HG02870 (cell line): ENCODE measurements around the gene TSNAXIP1.
"Not testable (repeated sequence)": the region's sequence is repeated elsewhere in the genome, so short reads cannot be mapped to it uniquely, and the experiment has no call there.

Source experiments
- ATAC-seq: cut with Tn5 transposase; IDR thresholded peaks from one replicate; pipeline ENCODE4 v1.9.1; 2021; ENCODE audit warnings: mild to moderate bottlenecking, moderate library complexity; ENCODE audit not compliant: unreplicated experiment

Gene TSNAXIP1

DNA sequence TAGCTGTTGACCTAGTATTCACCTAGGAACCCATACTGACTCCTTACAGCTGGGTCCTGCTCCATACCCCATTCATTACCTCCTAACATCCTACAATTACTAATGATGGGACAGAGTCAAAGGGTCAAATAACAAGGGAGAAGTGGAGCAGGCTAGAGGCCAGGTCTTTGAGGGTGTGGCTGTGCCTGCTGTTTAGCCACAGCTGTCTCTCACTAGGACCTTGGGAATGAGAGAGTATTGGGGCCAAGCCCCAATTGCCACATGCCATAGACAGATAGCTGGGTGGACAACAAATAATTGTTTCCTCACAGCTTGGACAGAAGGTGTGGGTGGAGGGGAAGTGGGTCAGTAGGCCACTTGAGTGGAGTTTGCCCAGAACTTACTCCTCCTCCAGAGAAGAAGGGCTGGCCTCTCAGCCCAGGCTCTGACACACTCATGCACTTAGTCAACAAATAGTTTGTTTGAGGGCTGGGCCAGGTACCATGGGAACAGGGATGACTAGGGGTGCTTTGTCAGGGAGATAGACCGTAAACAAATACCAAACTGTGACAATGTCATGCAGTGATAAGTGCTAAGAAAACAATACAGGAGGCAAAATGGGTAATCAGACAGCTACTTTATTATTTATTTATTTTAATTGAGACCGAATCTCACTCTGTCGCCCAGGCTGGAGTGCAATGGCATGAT is 51.0 kb downstream of the TSNAXIP1 start:
- ATAC-seq = no peak

DNA sequence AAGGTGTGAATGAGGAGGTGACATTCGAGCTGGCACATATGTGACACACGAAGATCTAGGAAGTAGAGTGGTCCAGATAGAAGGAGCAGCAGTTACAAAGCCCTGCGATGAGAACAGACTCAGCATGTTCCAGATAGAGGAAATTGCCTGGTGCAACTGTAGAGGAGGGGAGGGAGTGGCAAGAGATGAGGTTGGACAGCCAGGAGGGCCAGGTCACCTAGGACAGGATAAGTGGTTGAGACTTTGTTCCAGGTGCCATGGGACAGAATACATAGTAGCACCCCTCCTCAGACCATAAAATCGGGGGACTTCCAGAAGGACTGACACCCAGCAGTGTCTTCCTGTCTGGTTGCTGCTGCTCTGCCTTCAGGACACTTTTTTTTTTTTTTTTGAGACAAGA is 51.8 kb downstream of the TSNAXIP1 start:
- no peak for ATAC-seq

DNA sequence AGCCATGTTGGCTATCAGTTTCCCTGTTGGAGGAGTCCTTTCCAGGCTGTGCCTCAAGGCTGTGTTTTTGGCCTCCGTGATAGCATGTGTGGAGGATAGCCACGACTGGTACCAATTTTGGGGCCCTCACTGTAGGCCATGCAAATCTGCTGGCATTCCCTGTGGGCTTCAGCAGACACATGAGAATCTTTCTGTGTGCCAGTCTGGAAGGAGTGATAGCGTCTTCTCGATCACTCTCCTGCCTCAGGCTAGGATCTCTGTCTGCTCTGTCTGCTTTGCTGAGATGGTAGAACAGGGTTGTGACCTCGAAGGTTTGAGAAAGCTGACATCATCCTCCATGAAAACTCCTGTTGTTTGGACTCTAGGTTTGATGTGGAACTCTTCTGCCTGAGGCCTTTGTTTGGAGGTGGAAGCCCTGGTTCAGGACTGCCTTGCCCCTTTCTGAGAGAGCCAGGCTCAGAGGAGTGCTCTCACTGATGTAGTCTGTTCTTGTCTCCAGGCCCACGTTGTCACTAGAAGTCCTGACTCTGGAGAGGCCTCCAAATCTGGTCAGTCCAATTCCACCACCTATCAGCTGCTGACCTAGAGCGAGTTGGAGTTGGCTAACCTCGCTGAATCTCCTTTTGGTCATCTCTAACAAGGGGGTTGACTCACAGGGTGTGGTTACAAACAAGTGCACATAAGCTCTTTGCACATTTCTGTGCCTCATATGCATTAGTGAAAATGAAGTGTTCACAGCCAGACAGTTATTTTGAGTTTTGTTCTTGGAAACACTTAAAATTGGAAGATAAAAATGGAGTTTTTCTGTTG is 54.1 kb downstream of the TSNAXIP1 start:
- ATAC-seq = no peak

DNA sequence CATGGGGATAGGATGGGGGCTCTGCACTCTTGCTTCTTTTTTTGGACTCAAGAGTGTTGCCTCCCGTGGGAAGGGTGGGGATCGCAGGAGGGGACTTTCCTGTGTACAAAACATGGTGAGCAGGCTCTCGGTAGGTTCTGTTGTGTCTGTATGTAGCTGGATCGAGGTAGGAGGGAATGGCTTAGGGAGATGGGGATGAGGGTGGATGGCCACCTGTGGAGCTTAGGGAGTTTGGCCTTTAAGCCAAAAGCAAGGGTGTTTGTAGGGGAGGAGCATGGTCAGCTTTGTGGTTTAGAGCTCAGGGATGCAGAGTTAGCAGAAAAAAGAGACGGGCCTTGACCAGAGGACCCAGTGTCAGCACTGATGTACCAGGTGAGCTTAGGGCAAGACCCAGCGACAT is 55.2 kb downstream of the TSNAXIP1 start:
- no peak for ATAC-seq

DNA sequence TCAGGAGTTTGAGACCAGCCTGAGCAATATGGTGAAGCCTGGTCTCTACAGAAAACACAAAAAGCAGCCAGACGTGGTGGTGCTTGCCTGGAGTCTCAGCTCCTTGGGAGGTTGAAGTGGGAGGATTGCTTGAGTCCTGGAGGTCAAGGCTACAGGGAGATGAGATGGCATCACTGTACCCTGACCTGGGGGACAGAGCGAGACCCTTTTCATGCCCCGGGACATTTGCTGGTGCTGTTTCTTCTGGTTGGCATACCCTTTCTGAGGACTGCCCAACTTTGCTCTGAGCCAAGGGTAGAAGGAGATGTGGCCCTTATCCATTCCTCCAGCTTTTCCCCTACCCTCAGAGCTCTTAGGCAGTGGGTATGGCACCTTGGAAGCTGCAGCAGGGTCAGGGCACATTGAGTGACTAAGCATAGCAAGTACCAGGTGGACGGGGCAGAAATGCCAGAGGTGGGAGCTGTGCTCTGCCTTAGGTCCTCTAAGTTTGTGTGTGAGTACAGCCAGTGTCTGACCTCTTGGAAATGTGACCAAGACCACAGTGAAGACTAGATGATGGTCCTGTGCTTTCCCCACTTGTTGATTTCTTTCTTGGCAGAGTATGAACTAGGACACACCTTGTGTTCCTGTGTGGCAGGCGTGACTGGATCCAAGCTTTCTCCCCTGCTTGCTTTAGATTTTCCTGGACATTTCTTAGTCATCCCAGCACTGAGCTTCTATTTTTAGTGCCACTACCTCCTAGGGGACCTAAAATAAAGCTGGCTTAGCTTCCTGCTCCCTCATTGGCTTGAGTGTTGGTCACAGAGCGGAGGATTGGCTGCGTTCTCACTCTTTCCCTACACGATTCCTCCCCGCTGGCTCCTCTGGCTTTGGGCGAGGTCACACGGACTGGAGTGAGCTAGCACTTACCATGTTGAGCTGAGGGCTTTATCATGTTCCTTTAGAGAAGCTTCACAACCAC is 56.2 kb downstream of the TSNAXIP1 start:
- ATAC-seq = no peak

DNA sequence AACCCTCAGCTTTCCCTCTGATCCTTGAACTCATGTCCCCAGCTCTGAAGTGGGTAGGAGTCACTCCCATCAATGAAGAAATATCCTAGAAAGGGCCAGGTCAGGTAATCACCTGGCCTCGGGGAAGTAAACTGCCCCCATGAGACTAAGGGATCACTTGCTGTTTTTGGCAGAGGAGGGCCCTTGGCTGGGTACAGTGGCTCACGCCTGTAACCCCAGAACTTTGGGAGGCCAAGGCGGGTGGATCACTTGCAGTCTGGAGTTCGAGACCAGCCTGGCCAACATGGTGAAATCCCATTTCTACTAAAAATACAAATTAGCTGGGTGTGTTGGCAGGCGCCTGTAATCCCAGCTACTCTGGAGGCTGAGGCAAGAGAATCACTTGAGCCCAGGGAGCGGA is 57.4 kb downstream of the TSNAXIP1 start:
- not testable (repeated sequence) for ATAC-seq

DNA sequence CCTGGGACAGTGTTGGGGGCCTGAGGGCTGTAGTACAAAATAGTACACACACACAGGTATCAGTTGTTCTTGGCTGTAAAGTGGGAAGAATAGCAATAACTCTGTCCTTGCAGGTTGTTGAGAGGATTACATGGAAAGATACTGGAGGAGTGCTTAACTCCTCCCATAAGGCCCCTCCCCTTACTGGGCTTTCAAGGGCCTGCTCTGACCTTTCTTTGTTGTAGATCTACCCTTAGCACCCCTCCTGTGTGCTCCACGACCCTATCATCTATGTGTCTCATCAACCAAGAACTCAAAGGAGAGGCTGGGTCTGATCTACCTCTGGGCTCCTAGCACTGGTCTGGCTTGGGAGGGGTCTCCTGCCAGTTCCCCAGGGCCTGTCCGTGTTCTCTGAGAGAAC is 57.9 kb downstream of the TSNAXIP1 start:
- ATAC-seq = no peak

DNA sequence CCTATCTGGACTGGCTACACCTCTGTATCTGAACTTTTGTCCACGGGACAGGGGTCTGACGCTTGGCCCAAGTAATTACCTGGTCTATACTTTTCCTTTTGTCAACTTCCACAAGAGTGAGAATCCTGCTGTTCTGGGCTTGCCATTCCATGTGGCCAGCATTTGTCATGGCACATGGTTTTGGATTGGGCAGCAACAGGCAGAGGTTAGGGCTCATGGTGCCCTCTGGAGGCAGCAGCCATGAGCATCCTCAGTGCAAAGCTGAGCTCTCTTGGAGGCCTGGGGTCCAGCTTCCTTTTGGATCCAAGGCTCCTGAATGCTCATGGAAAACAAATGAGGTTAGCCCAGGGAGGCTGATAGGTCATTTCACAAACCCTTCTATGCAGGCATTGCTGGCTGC is 58.6 kb downstream of the TSNAXIP1 start:
- ATAC-seq = no peak

DNA sequence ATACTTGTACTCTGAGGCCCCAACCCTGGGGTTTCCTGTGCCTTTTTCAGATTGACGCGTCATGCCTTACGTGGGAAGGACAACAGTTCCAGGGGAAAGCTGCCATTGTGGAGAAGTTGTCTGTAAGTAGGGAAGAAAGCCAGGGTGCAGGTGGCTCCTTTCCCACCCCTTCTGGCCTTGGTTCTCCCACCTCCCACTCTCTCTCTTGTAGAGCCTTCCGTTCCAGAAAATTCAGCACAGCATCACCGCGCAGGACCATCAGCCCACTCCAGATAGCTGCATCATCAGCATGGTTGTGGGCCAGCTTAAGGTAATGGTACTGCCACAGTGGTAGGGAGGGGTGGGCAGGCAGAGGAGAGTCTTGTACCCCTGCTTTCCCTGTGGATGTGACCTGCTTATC is 61.6 kb downstream of the TSNAXIP1 start:
- ATAC-seq = no peak

DNA sequence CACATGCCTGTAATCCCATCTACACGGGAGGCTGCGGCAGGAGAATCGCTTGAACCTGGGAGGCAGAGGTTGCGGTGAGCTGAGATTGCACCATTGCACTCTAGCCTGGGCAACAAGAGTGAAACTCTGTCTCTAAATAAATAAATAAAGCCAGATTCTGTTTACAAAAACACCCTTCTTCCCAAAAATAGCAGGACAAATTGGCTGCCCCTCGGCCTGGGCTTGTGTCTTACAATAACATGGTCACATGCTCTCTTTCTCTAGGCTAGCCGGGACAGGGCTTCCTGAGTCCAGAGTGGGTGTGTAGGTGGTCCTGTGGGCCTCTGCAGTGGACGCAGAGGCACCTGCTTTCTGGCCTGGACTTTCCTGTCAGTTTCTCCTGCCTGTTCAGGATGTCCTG is 63.0 kb downstream of the TSNAXIP1 start:
- ATAC-seq = no peak

DNA sequence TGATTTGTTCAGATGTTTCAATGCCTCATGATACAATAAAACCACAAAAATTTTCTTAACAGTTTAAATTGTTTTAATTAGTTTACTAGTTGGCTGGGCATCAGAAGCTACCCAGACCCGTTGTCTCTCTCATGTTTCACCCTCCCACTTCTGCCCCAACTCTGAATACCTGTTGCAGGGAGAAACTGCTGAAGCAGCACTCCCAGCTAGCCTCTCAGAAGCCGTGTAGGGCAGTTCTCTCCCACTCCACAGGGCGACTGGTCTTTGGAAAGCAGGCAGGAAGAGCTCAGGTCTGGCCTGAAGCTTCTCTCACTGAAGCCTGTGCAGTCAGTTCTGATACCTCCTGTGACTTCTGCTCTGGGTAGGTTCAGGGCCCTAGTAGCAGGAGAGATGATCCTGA is 64.6 kb downstream of the TSNAXIP1 start:
- ATAC-seq = no peak

DNA sequence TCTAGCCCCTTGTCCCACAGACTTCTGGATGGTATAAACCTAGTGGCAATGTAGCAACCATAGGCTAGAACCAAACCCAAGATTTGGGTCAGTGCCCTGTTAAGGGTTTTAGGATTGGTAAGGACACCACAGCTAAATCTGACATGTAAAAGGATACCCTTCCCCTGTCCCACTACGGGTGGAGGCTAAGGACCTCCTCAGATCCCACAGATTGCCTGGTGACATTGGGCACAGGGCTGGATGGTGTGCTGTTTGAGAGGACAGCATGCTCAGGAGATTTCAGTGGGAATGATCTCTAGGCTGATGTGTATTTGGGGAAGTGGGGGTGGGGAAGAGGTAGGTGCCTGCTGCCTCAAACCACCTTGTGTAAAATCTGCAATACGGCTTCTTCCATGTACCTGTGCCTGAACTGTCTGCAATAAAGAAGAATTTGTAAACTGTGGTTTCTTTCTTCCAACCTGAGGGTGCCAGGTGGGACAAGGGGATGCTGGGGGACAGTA is 65.5 kb downstream of the TSNAXIP1 start:
- no peak for ATAC-seq

DNA sequence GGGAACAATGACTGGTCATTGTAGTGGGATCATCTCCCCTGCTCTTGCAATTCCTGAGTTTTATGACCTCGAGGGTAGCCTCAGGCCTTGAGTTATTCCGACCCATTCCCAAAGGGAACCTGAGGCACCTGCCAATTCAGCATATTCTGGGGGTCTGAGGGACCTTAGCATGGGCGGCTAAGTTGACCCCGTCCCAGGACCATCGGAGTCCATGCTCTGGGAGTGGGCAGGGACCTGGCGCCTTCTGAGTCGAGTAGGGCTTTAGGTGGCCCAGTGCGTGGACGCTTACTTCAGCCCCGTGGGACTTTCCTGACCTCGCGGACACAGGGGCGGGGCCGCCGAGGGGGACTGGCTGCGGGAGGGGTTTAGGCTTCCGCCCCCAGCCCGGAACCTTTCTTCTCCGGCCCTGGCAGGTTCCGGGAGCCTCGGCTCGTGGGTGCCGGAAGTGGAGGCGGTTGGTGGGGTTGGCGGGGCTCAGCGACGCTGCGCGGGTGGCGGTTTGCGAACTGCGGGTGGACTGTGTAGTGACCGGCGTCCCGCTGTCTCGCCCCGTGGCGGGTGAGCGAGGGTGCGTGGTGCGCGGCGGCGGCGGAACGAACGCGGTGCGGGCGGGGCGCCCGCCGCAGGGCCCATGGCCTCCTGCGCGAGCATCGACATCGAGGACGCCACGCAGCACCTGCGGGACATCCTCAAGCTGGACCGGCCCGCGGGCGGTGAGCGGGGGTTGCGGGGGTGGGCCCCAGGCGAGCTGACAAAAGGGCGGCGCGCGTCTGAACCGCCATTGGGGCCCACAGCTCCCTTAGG is 66.1 kb downstream of the TSNAXIP1 start, which contains the start of gene EDC4:
TSS of gene EDC4 (plus strand) at position 422 of the 804 bp plus-strand sequence. CDS start at position 632, 210 bp downstream.
- ATAC-seq = peak; percentile 59

DNA sequence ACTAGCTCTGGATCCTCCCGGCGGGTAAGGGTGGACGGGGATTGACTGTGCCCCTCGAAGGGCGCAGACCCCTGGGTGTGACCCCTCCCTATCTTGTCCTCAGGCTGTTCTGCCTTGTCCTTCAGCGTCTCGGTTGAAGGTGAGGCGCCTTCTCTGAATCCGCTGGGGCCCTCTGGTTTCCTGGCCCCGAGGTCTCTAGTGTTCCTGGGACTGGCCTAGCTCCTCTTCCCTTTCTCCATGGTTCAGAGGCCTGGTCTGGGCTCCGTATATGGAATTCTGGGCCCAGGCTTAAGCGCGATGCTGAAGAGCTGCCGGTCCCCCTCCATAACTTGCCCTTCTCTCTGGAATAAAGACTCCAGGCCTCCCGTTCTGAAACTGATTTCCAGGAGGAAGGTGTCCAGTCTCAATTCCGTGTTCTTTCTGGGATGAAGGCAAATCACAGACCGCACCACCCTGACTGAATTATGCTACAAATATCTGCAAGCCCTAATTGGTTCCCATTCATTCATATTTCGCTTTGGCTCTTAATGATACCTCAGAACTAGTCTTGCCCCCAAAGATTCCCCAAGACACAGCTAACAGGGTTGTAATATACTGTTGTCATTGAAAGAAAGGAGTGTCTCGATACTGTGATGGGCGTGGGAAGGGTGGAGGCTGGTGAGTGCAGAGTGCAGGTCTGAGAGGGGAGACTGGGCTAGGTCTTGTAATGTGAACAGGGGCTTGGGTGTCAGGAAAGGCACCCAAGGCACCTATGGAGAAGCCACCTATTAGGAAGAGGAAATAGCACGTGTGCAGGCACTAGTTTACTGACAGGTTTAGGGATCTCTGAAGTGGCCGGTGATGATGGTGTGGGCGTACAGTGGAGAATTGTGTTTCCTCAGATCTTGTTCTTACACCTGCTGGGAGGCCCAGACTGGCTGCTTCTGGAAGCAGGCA is 67.0 kb downstream of the TSNAXIP1 start:
- no peak for ATAC-seq

DNA sequence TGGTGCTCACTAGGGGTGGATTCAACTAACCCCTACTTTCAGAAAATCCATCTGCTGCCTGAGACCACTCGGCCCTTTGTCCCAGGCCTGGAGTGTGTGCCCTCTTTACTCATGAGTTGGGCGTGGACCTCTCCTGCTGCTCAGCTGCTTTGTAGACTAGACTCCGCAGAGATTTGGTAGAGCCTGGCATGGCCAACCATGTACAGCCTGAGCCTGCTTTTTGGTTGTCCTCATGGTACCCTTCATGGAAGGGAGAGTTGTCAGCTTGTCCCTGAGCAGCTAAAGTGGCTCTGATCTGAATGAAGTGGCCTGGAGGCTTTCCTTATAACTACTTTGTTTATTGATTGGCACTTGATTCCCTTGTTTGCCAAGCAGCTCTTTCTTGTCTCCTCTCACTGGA is 67.7 kb downstream of the TSNAXIP1 start:
- ATAC-seq = no peak

DNA sequence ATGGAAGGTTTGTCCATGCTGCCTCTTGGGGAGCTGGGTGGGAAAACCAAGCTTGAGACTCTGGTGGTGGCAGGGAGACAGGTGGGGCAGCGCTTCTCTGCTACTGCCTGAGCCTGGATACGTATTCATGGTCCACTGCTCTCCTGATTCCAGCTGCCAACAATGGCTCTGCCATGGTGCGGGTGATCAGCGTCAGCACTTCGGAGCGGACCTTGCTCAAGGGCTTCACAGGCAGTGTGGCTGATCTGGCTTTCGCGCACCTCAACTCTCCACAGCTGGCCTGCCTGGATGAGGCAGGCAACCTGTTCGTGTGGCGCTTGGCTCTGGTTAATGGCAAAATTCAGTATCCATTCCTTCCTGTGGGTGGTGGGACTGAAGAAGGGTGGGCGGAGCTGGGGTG is 70.4 kb downstream of the TSNAXIP1 start:
- ATAC-seq = no peak
